Hypothalamus (tissue), 51 donors: Measurements from ENCODE around the gene CCIN.
A peak's percentile ranks its signal among the peaks of the same experiment; 100 is the strongest.

Source experiments
- DNase-seq, 51 donors: peaks; one replicate each; lab custom pipeline; 2025; lab: John Stamatoyannopoulos, UW

The CCIN gene

DNA sequence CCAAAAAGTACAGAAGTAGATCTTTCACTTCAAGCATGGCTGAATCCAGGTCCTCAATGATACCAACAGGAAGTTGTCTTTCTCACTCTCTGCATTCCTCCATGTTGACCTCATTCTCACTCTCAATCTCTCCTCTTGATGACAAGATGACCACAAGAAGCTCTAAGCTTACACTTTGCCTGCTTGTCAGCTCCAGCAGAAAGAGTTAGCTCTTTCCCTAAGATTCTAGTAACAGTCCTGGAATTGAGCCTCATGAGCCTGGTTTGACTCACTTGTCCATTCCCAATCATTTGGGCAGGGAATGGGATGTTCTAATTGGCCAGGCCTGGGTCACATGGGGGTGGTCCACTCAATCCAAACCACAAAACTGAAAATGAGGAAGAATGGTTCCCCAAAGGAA lies 18.2 kb downstream of the CCIN start:
- DNase-seq = no peak

DNA sequence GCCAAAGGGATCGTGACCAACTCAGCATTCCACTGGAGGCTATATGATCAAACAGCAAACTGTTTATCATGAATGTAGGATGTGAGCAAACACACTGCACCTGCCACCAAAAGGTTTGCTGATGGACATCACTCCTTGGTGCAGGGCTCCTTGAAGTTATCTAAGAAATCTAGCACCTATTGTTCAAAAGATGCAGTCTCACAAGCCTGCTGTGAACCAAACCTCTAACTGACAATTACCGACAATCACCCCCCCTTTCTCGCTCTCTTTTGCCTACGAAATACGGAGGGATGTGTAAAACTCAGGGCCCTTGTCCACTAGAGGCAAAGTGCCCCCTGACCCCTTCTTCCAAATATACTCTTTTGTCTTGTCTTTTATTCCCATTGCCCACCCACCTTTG lies 19.0 kb downstream of the CCIN start:
- no peak for DNase-seq

DNA sequence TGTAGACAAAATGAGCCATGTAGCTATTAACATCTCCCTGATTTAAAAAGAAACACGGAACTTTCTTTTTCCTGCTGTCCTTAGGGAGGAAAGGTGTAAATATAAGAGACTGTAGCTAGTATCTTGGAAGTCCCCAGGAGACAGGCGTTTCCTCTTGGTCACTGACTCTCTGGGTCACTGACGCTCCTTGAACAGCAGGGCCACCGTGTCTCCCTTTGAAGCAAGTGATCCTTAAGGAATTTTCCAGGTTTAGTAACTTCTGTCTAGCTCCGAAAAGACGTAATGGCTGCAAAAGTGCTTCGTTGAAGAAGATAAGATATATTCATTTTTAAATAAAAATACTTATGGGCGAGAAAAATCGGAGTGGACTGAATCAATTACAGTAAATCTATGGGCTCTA lies 20.8 kb downstream of the CCIN start:
- DNase-seq = peak in 1 of 51 donors; percentile 50

DNA sequence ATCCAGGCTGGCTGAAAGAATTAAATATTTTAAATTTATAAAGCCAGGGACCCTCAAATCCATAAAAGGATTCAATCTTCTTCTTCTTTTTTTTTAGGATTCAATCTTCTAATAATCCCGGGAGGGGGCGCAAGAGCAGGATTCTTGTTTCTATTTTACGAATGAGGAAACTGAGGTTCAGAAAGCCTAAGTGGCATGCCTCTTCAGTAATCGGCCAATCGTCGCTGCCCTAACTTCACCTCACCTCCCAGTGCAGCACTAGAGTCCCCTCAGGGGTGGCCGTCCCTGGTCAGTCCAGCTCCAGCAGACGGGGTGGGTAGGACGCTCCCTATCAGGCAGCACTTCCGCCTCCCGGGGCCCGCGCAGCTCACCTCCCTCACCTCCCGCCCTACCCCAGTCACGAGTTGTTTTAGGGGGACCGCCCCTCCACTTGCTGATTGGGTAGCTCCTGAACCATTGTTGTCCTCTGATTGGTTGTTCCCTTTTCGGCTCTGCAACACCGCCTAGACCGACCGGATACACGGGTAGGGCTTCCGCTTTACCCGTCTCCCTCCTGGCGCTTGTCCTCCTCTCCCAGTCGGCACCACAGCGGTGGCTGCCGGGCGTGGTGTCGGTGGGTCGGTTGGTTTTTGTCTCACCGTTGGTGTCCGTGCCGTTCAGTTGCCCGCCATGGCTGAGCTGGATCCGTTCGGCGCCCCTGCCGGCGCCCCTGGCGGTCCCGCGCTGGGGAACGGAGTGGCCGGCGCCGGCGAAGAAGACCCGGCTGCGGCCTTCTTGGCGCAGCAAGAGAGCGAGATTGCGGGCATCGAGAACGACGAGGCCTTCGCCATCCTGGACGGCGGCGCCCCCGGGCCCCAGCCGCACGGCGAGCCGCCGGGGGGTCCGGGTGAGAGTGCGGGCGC lies 21.5 kb downstream of the CCIN start, which contains the start of gene CLTA:
Gene CLTA (plus strand): TSS at position 534 of the 902 bp plus-strand sequence. CDS start 136 bp downstream, at position 670.
- peak; percentile 69 to 99 (median 96) for DNase-seq

DNA sequence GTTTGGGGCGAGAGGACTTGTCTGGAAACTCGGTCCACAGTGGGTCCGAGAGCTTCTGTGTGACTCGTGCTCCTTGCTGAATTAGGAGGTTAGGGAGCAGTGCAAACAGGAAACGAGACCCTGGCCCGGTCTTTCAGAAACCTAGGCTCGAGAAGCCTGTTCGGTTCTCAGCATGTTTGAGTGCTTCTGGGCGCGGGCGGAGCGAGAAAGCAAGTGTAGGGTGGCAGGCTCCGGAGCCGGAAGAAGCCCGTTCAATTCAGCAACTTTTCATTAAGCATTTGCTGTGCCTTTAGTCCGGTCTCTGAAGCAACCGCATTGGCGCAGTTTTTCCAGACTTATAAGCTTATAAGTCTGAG lies 22.1 kb downstream of the CCIN start:
- peak in 5 of 51 donors; percentile 22 to 53 (median 27) for DNase-seq

DNA sequence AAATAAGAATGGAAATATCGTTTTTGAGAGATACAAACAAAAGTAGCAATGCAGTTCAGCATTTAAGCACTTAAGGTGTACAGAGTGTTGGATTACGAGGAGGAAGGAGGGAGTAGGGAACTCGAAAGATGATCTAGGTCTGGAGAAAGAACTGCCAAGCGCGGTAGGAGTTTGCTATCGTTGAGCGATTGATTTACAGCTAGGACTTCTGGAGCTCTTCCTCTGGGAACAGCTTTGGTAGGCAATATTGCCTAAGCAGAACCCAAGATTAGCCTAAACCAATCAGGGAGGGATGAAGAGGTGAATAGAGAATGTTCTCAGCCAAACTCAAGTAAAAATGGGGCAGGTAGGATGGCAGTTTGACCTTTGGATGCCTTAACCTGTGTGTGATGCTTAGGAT lies 22.5 kb downstream of the CCIN start:
- DNase-seq = no peak

DNA sequence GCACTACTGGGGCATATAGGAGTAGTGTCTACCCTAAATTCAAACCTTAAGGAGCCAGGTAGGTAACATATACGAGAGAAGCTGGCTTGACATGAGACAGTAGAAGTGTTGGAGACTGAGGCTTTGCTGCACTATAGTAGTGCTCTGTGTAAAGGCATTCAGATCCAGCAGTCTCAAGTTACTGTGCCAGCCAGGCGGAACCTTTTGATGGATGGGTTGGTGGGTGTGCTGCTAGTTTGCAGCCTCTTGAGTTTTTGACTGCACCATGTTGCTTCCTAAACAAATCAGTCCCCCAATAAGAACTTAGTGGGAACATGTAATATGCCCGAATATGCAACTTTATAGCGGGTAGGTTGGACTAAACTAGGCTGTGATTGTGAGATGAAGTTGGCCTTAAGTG lies 23.0 kb downstream of the CCIN start:
- DNase-seq = no peak

DNA sequence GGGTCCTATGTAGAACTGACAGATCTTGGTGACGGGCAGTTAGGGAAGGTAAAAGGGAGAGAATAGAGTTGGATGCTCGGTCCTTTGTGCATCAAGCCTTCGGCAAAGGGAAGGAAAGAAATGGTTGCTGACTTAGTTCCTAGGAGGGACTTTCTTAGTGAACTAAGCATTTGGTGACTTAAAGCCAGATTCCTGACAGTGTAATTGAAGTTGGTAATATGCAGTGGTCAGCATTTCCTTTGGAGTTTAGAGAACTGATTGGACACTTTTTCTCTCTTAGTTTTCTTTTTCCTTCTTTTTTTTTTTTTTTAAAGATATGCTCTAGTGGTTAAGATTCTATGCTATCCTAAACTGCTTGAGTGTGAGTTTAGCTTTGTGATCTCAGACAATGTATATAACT lies 23.8 kb downstream of the CCIN start:
- no peak for DNase-seq

DNA sequence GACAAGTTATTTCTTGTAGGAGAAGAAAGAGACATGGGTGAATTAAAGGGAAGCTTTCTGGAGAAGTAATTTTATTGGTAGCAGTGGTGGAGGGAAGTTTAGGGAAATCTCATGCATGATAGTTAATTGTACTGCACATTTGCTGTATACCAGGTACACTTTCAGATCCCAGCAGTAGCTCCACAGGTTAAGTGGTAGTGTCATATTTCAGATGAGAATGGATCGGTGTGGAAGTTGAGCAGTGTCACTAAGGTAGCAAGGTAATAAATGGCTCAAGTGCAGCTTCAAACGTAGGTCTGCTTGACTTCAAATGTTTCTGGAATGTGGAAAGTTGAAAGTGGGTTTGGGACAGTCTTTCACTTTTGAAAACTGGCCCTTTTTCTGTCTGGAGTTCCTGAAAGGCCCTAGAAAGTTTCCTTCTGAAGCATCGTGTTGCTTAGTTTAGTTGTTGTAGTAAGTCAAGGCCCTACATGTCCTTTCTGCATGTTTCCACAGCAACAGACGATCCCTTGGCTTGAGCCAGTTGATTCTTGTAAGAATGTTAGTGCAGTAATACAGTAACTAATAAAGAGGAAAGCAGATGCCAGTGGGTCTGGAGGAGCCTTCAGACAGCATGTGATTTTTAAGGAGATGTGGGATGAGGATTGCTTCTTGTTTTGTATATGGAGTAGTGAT lies 25.3 kb downstream of the CCIN start:
- DNase-seq = no peak

DNA sequence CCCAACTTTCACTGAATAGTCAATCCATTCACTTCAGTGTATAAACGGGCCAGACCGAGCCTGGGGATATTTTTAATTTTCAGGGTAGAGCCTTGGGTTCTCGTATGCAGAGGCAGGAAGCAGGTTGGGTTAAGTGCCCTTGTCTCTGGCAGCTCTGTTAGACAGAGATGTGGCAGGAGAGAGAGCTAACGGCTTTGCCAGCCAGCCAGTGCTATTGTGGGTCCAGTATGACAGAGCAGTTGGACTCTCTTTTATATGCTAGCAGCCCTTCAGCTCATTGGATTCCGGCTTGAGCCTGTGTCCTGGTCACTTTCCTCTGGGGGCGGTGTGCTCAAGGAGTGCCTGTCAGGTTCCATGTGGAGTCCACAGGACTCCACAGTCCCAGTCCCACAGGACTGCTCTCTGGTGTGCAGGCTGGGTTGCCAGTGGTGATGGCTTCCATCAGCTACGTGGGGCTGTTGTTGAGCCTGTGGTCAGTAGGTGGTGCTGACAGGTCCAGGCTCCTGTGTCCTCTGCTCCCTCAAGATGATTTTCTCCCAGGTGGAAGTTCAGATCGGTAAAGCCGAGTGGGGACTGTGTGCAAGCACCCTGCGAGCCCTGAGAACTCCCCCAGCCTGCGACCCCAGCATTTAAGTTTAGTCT lies 35.8 kb downstream of the CCIN start:
- peak in 3 of 51 donors; percentile 28 to 50 (median 34) for DNase-seq

DNA sequence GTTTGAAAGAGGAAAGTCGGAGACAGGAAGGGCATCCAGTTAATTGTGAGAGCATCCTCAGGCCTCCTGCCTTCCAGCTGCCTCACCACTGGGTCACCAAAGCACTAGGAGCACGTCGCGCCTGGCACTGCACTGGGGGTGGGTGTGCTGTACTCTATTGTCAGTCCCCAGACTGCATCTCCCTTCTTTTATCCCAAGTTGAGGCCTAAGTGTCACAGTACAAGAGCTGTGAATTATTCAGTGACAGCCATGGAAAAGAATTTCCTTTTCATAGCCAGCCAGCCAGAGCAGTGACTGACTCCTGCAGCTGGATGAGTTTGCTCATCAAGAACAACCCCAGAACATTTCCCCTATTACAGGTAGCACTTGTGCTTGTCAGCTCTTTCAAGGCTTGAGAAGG lies 37.8 kb downstream of the CCIN start:
- DNase-seq = peak in 24 of 51 donors; percentile 15 to 67 (median 50)

DNA sequence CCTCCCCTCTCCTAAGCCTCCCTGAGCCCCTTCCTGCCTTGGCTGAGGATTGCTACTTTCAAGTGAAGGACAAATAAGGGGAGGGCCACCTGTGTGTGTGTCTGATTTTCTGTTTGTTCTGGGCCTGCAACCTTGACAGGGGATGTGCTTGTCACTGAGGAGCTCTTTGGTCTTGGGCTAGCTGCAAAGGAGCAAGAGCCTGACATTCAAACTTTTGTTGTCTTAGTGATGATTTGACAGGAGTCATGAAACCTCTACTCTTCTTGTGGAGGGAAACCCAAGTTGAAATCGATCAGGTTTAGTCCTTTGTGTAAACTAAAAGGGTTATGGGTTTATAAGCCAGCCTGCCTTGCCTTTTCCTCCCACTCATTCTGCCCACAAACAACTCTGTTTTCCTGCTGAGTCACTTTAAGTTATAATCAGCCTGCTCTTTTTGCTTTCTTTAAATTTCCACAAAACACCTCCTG lies 38.4 kb downstream of the CCIN start:
- DNase-seq = no peak

DNA sequence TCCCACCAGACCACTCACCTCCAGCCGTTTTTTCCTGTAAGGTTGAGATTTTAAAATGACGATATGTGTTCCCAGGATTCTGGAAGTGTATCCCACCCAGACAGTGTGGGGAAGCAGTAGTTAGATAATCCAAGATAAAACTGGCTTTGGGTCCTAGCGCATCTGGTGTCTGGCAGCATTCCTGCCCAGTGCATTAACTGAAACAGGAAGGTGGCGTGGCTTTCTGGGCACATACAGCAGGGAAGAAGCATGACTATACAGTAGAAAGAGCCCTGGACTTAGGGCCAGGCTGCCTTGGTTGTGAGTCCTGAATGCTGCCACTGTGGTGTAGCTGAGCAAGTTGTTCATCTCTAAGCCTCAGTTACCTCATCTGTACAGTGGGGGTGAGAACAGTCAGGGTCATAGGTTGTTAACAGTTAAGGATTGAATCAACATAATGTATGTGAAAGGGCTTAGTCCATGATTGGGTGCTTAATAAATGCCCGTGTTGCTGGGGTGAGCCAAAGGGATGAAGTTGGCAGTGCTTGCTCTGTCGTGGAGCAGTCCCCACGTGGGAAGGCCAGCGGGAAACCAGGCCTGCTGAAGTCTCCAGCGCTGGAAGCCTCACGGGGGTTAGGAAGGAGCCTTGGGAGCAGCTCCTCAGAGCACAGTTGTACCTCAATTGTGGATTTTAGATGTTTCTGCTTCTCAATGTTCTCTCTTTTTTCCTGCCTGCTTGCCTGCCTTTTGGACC lies 39.5 kb downstream of the CCIN start:
- DNase-seq = peak in 1 of 51 donors; percentile 10

DNA sequence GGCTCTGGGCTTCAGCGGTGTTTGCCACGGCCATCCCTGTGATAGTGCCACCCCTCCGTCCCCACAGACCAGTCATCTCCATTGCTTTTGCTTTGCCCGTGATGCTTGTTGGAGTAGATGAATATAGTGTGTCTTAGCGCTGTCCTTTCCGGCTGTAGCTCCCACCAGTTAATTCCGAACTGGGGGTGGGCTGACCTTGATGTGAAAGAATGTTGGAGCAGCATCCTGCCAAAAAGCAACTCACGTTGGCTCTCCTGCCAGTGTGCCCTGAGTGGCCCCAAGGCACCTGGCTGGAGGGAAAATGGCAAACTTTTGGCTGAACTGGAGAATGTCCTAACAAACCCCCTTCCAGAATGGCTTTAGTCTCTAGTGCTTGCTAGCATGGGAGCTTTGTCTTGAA lies 41.5 kb downstream of the CCIN start:
- DNase-seq = no peak

DNA sequence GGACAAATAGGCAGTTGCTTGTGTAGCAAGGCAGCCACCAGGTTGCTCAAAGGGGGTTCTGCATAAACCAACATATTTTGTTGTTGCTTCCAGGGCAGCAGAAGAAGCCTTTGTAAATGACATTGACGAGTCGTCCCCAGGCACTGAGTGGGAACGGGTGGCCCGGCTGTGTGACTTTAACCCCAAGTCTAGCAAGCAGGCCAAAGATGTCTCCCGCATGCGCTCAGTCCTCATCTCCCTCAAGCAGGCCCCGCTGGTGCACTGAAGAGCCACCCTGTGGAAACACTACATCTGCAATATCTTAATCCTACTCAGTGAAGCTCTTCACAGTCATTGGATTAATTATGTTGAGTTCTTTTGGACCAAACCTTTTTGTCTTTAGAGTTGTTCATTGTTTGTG lies 42.3 kb downstream of the CCIN start:
- no peak for DNase-seq

DNA sequence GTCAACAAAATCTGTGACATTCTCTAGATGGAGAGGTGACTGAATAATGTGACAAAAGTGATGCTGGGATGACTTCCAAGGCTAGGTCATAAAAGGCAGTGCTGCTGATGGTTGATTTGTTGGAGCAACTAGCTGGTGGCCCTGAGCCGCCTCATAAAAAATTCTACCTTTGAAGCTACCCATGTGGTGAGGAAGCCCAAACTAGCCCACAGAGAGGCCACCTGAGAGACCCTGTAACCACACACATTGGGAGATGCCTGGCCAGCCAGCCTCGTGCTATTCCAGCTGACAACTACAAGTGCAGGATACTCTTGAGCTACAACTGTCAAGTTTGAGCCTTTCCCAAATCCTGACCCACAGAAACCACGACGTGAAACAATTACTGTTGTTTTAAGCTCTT lies 44.2 kb downstream of the CCIN start:
- no peak for DNase-seq

DNA sequence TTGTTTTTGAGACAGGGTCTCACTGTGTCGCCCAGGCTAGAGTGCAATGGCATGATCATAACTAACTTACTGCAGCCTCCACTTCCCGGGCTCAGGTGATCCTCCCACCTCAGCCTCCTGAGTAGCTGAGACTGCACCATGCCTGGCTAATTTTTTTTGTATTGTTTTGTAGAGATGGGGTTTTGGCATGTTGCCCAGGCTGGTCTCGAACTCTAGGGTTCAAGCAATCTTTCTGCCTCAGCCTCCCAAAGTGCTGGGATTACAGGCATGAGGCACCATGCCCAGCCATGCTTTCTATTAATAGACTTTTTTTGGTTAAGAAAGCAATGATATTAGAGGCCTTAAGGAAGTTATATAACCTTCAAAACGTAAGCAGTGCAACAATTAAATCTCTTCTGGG lies 44.8 kb downstream of the CCIN start:
- DNase-seq = no peak

DNA sequence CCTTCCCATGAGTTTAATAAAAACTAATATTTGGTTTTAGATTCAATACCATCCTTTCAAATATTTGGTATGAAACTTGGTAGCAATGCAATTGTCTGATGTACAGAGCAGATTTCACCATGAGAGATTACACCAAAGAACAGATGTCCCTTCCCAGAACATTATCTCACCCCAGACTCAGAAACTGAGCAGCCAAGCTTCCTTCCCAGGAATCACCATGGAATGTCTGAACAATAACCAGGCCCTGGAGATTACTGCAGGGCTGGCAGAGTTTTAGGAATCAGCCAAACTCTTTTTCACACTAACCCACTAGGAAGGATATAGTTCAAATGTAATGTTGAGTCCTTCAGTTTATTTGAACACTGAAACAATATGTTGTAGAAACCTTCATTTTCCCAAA lies 45.4 kb downstream of the CCIN start:
- DNase-seq = no peak

DNA sequence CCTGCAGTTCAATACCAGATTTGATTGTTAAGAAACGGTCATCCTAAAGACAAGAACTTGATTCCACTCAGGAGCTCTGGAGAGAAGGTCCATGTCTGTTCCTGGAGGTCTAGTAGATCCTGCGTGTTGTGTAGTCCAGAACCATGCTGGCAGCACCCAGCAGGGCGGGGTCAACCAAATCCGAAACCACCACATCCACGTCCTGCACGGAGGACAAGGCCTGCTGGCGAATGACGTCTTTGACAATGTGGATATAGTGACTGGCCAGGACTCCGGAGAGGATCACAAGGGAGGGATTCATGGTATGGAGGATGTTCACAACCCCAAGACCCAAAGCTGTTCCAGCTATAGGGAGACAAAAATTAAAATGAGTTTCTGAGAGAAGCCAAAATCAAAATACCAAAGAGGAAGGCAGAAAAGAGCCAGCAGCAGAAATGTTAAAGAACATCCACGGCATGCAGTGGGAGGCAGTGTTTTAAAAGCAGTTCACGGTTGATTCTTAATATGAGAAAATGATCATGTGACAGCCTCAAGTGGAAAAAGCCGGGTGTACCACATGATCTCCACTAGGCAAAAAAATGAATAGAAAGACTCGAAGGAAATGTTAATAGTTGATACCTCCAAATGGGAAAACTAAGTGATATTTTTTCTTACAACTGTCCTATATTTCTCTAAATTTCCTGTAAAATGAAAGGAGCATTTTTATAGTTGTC lies 48.2 kb downstream of the CCIN start:
- DNase-seq = peak in 2 of 51 donors; percentile 6 to 40

DNA sequence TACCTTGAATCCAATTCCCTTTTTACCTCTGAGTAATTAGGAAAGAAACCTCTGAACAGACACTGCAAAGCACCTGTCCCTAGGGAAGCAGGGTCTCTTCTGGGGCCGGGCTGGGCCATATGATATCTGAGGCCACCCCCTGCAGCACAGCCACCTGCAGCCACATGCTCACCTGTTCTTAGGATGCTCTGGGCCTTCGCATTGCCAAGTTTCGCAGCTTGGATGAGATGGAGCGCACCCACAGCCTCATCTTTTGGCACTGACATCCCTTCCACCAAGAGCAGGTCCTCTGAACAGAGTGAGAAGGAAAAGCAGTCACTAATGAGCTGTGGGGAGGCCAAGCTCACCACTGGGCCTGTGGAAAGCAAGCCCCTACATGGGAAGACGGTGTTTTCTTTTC lies 48.8 kb downstream of the CCIN start:
- no peak for DNase-seq
